ENCODE measurements around the gene PELO.
"Not testable (repeated sequence)": the region's sequence is repeated elsewhere in the genome, so short reads cannot be mapped to it uniquely, and the experiment has no call there.

Gene PELO

GRCh38 chr5:52787600-52788504 is at the start of gene PELO, which contains the start of gene ITGA1:
TSS of gene PELO (plus strand) at chr5:52787916. CDS start at chr5:52800395, 12,479 bp downstream.
TSS of gene ITGA1 (plus strand) at chr5:52787916. CDS start at chr5:52788354, 438 bp downstream.
- no peak for TF ChIP-seq ZNF274 (IDR thresholded peaks at IDR 0.05; ENCODE audit: low read depth, low read length)
- H3K4me3 ChIP-seq (ENCODE audit: low read length) = peak within 1 kb of the TSS; percentile 66

- TF ChIP-seq ZNF274 (IDR thresholded peaks at IDR 0.05; ENCODE audit: low read depth, low read length) = no peak
- H3K4me3 ChIP-seq (ENCODE audit: low read length) = no peak overlapping the region
These were observed 49.6 kb upstream of the PELO start for GRCh38 chr5:52738095-52738506.

- no peak for TF ChIP-seq ZNF274 (IDR thresholded peaks at IDR 0.05; ENCODE audit: low read depth, low read length)
- H3K4me3 ChIP-seq (ENCODE audit: low read length) = no peak overlapping the region
These were observed 47.7 kb upstream of the PELO start for GRCh38 chr5:52740007-52740406.

GRCh38 chr5:52743012-52743411 is 44.7 kb upstream of the PELO start:
- TF ChIP-seq ZNF274 (IDR thresholded peaks at IDR 0.05; ENCODE audit: low read depth, low read length) = no peak
- no peak overlapping the region for H3K4me3 ChIP-seq (ENCODE audit: low read length)

- no peak for TF ChIP-seq ZNF274 (IDR thresholded peaks at IDR 0.05; ENCODE audit: low read depth, low read length)
- H3K4me3 ChIP-seq (ENCODE audit: low read length) = no peak overlapping the region
These were observed 44.2 kb upstream of the PELO start for GRCh38 chr5:52743529-52743928.

- H3K4me3 ChIP-seq (ENCODE audit: low read length) = no peak overlapping the region
- no peak for TF ChIP-seq ZNF274 (IDR thresholded peaks at IDR 0.05; ENCODE audit: low read depth, low read length)
These were observed 43.7 kb upstream of the PELO start for GRCh38 chr5:52743970-52744369.

GRCh38 chr5:52744867-52745458 is 42.8 kb upstream of the PELO start:
- not testable (repeated sequence) for H3K4me3 ChIP-seq (ENCODE audit: low read length)

GRCh38 chr5:52746539-52746938 is 41.2 kb upstream of the PELO start:
- TF ChIP-seq ZNF274 (IDR thresholded peaks at IDR 0.05; ENCODE audit: low read depth, low read length) = no peak
- no peak overlapping the region for H3K4me3 ChIP-seq (ENCODE audit: low read length)

- no peak for TF ChIP-seq ZNF274 (IDR thresholded peaks at IDR 0.05; ENCODE audit: low read depth, low read length)
- H3K4me3 ChIP-seq (ENCODE audit: low read length) = no peak overlapping the region
These were observed 39.1 kb upstream of the PELO start for GRCh38 chr5:52748590-52748989.

GRCh38 chr5:52749666-52750065 is 38.0 kb upstream of the PELO start:
- no peak for TF ChIP-seq ZNF274 (IDR thresholded peaks at IDR 0.05; ENCODE audit: low read depth, low read length)
- no peak overlapping the region for H3K4me3 ChIP-seq (ENCODE audit: low read length)

GRCh38 chr5:52751137-52751536 is 36.6 kb upstream of the PELO start:
- H3K4me3 ChIP-seq (ENCODE audit: low read length) = no peak overlapping the region
- TF ChIP-seq ZNF274 (IDR thresholded peaks at IDR 0.05; ENCODE audit: low read depth, low read length) = no peak

GRCh38 chr5:52754051-52754450 is 33.7 kb upstream of the PELO start:
- H3K4me3 ChIP-seq (ENCODE audit: low read length) = no peak overlapping the region
- no peak for TF ChIP-seq ZNF274 (IDR thresholded peaks at IDR 0.05; ENCODE audit: low read depth, low read length)

GRCh38 chr5:52757527-52757926 is 30.2 kb upstream of the PELO start:
- TF ChIP-seq ZNF274 (IDR thresholded peaks at IDR 0.05; ENCODE audit: low read depth, low read length) = no peak
- no peak overlapping the region for H3K4me3 ChIP-seq (ENCODE audit: low read length)

GRCh38 chr5:52758014-52758413 is 29.7 kb upstream of the PELO start:
- no peak overlapping the region for H3K4me3 ChIP-seq (ENCODE audit: low read length)
- no peak for TF ChIP-seq ZNF274 (IDR thresholded peaks at IDR 0.05; ENCODE audit: low read depth, low read length)

GRCh38 chr5:52759331-52759730 is 28.4 kb upstream of the PELO start:
- no peak for TF ChIP-seq ZNF274 (IDR thresholded peaks at IDR 0.05; ENCODE audit: low read depth, low read length)
- no peak overlapping the region for H3K4me3 ChIP-seq (ENCODE audit: low read length)

Measured in GM08714 (cell line).